T-helper 17 cell (primary cell): ENCODE results near the gene GPR18. TPM values are rescaled to one million over a fixed set of nuclear protein-coding genes. Genes with fewer than 3 reads are reported as not detected.

Source experiments
- ATAC-seq: fragments of 150-1000 bp; cut with Tn5 transposase; 2 replicates; pipeline ENCODE4 v1.10.0; 2021; ENCODE audit warnings: mild to moderate bottlenecking, moderate library complexity
- DNase-seq, 3 donors: peaks; one replicate each; pipeline versions ENCODE4 v3.0.0 to v3.0.0-alpha.2; 2020 to 2021
- H3K9me3 ChIP-seq: one replicate; pipeline ENCODE4 v1.7.0; 2013; ENCODE audit warnings: low read length, mild to moderate bottlenecking; ENCODE audit not compliant: control insufficient read depth, poor library complexity, severe bottlenecking
- H3K27ac Mint-ChIP-seq: one replicate; pipeline ENCODE4 v1.8.0; 2022; ENCODE audit warnings: mild to moderate bottlenecking, moderate library complexity, mixed read lengths
- H3K27me3 Mint-ChIP-seq: one replicate; pipeline ENCODE4 v1.8.0; 2022; ENCODE audit warnings: mixed read lengths
- H3K36me3 Mint-ChIP-seq: one replicate; pipeline ENCODE4 v1.8.0; 2022; ENCODE audit warnings: low read depth, mixed read lengths
- H3K4me1 Mint-ChIP-seq: one replicate; pipeline ENCODE4 v1.8.0; 2022; ENCODE audit warnings: mild to moderate bottlenecking, mixed read lengths
- H3K4me3 Mint-ChIP-seq: one replicate; pipeline ENCODE4 v1.8.0; 2022; ENCODE audit warnings: mild to moderate bottlenecking, moderate library complexity, mixed read lengths
- total RNA-seq, 4 donors: library from RNA in 2 of 4; stranded (reverse) in 2 of 4; gene quantifications; one replicate each; pipeline ENCODE4 v1.2.3 and lab custom pipeline; 2022 to 2026

Gene GPR18, protein sequence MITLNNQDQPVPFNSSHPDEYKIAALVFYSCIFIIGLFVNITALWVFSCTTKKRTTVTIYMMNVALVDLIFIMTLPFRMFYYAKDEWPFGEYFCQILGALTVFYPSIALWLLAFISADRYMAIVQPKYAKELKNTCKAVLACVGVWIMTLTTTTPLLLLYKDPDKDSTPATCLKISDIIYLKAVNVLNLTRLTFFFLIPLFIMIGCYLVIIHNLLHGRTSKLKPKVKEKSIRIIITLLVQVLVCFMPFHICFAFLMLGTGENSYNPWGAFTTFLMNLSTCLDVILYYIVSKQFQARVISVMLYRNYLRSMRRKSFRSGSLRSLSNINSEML
- total RNA-seq (10 to 100 TPM; 10.1 to 13.6 TPM), total RNA-seq (lab: John Stamatoyannopoulos, UW) (4.6 to 17.5 reads per million in 2 donors)

DNA sequence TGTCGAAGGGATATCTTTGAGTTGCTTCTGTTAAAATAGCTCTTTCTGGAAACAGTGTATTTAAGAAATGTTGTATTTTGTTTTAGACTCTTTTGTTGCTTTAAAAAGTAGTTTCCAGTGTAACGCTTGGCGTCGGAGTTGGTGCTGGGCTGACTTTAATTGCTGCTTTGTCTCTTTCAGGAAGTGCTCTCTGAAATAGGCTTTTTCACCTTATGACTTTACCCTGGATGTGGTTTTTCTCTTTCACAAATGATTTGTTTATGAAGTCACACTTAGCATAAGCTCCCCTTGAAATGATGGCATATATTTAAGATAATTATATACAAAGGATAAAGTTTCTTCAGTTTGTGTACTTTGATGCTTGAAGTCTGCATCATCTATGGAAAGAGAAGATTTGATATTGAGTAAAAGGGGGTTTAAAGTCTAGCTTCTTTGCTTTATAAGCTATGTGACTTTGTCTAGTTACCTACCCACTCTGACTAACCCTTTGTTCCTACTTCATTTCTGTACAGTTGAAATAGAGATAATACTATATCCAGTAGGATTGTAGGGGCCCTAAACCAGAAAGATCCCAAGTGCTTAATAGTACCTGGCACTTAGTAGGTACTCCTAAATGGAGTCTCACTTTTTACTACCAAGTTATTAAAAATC, at the start of gene GPR18:
Gene GPR18, minus strand, starts transcription at position 170 of the 651 bp plus-strand sequence. CDS start 2,507 bp downstream, outside the sequence.
- ATAC-seq (peak; percentile 83), DNase-seq (no peak)
- H3K9me3 ChIP-seq: no peaks in the 10 kb centered on the region
- Mint-ChIP-seq H3K27ac (peak within 1 kb of the TSS; percentile 97), H3K36me3 (peaks cover 12% of the 10 kb centered on the region), H3K27me3 (no peaks in the 10 kb centered on the region), H3K4me3 (peak within 1 kb of the TSS; percentile 95), H3K4me1 (peaks cover 45% of the 10 kb centered on the region)

GRCh38 chr13:99307648-99308339, 49.6 kb upstream of the GPR18 start:
- no peak for DNase-seq
- ATAC-seq: peak; percentile 34
- Mint-ChIP-seq H3K4me1 (peaks cover 61% of the 10 kb centered on the region), H3K27me3 (no peaks in the 10 kb centered on the region), H3K27ac (peak overlapping the region; percentile 98), H3K4me3 (peak overlapping the region; percentile 99), H3K36me3 (peaks cover 20% of the 10 kb centered on the region)
- no peaks in the 10 kb centered on the region for H3K9me3 ChIP-seq

GRCh38 chr13:99307247-99307646, 49.1 kb upstream of the GPR18 start, which contains the start of gene GPR183:
Gene GPR183 (minus strand): TSS chr13:99307399. CDS start chr13:99296145, 11,254 bp downstream.
- peaks cover 61% of the 10 kb centered on the region for H3K4me1 Mint-ChIP-seq

DNA sequence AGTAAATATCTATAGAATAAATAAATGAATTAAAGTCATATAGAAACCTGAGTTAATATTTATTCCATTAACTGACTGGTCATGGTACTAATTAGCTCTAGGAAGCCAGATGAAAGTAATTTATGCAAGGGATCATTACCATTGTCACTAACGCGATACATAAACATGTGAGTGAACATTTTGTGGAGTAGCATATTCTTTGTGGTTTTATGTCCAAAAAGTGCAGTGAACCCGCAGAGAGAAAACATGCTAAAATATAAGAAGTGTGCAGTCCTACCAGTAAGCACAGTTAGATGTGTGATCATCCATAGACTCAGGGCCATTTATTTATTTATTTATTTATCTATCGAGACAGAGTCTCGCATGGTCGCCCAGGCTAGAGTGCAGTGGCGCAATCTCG, 47.4 kb upstream of the GPR18 start:
- ATAC-seq (no peak), DNase-seq (no peak)
- Mint-ChIP-seq H3K27me3 (no peaks in the 10 kb centered on the region), H3K4me3 (peak overlapping the region; percentile 99), H3K27ac (peak overlapping the region; percentile 98), H3K4me1 (peaks cover 57% of the 10 kb centered on the region), H3K36me3 (peaks cover 22% of the 10 kb centered on the region)
- no peaks in the 10 kb centered on the region for H3K9me3 ChIP-seq

More at GRCh38 chr13:99307247-99307646, 49.1 kb upstream of the GPR18 start, which contains the start of gene GPR183:
- ATAC-seq (peak; percentile 77), DNase-seq (peak in 1 of 3 donors; percentile 25)
- H3K36me3 Mint-ChIP-seq: peaks cover 20% of the 10 kb centered on the region
- peak within 1 kb of the TSS; percentile 98 for H3K27ac Mint-ChIP-seq
- peak within 1 kb of the TSS; percentile 99 for H3K4me3 Mint-ChIP-seq
- H3K9me3 ChIP-seq: no peaks in the 10 kb centered on the region
- no peaks in the 10 kb centered on the region for H3K27me3 Mint-ChIP-seq

GRCh38 chr13:99305158-99305557, 47.0 kb upstream of the GPR18 start:
- Mint-ChIP-seq H3K27ac (peak overlapping the region; percentile 98), H3K4me3 (peak overlapping the region; percentile 99), H3K36me3 (peaks cover 22% of the 10 kb centered on the region), H3K27me3 (no peaks in the 10 kb centered on the region), H3K4me1 (peaks cover 58% of the 10 kb centered on the region)
- DNase-seq (no peak), ATAC-seq (no peak)
- no peaks in the 10 kb centered on the region for H3K9me3 ChIP-seq

DNA sequence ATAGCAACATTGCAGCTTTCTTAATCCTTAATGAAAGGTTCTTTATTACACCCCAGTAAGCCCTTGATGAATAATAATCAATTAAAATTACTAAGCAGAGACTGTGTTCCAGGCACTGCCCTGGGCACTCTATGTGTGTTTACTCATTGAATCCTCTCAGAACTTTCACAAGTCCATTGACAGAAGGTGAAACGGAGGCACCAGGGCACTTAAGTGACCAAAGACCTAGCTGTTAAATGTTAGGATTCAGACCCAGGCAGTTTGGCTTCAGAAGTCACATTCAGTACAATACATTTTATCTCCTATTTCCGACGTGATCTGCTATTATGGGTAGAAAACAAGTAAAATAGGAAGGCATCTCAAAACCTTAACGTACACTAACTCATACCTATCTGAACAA, 46.4 kb upstream of the GPR18 start:
- H3K4me3 Mint-ChIP-seq: peak overlapping the region; percentile 99
- ATAC-seq: no peak
- DNase-seq: no peak
- H3K36me3 Mint-ChIP-seq: peaks cover 22% of the 10 kb centered on the region
- H3K4me1 Mint-ChIP-seq: peaks cover 59% of the 10 kb centered on the region
- H3K27ac Mint-ChIP-seq: peak overlapping the region; percentile 98
- H3K9me3 ChIP-seq: no peaks in the 10 kb centered on the region
- H3K27me3 Mint-ChIP-seq: no peaks in the 10 kb centered on the region

DNA sequence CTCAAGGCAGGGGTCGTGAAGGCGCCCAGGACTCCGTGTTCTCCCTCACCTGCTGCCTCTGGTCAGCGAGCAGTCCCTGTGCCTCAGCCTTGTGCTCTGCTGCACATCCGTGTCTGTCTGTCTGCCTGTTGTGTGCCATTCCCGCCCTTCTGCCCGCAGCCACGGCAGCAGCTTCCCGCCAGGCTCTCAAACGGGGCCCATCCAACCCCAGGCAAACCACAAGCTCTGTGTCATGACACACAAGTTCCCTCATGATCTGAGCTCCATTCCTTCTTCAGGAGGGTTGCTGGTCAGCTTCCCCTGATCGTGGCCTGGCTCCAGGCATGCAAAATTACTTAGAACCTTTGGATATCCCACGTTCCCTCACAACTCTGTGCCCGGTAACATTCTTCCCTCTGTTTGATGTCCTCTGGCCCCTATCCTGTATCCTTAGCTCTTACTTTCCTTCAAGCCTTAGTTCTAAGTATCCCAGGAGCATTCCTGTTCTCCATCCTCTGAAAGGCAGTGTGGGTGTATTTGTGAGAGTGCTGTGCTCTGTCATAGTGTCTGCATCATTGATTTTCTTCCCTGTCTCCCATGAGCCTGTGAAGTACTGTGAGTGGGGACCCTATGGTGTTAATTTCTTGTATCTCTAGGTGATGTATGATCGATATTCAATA, 45.8 kb upstream of the GPR18 start:
- DNase-seq (peak; percentile 28 to 54 (median 38)), ATAC-seq (peak; percentile 23)
- Mint-ChIP-seq H3K27me3 (no peaks in the 10 kb centered on the region), H3K4me1 (peaks cover 60% of the 10 kb centered on the region), H3K4me3 (peak overlapping the region; percentile 99), H3K36me3 (peaks cover 22% of the 10 kb centered on the region), H3K27ac (peak overlapping the region; percentile 98)
- no peaks in the 10 kb centered on the region for H3K9me3 ChIP-seq

- H3K27me3 Mint-ChIP-seq: no peaks in the 10 kb centered on the region
- ATAC-seq (no peak), DNase-seq (no peak)
- H3K36me3 Mint-ChIP-seq: peaks cover 25% of the 10 kb centered on the region
- H3K9me3 ChIP-seq: no peaks in the 10 kb centered on the region
- peak overlapping the region; percentile 99 for H3K4me3 Mint-ChIP-seq
- H3K27ac Mint-ChIP-seq: peak overlapping the region; percentile 98
- peaks cover 58% of the 10 kb centered on the region for H3K4me1 Mint-ChIP-seq
Measured at GRCh38 chr13:99302637-99303505, 44.7 kb upstream of the GPR18 start.

DNA sequence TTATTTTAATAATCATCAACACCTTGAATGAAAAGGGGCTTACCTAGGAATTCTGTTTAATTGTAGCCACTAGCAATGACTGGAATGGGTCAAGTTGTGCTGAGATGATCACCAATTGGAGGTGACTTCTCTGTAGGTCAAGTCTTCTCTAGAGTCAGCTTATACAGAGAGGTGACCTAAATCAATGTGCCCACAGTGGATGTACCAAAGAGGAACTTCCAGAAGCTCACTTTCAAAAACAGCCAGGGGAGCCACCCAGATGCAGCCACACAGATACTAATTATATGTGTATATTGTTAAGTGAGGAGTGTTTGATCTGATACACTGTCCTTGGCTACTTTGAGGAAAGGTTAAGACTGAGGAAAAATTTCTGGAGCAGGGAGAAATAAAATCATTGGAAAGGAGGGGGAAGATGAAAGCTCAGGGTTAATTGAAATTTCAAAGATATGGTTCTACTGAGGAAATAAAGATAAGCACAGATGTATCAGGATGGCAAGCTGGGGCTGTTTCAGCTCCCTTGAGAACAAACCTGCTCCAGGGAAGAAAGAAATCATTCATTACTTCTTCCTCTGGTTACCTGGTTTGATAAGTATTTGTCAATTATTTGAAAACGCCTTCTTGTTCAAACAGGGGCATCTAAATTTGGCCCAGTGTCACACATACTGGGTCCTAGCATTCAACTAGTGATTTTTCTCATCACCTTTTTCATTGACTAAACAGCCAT, 43.9 kb upstream of the GPR18 start:
- no peaks in the 10 kb centered on the region for H3K9me3 ChIP-seq
- Mint-ChIP-seq H3K4me3 (peak overlapping the region; percentile 99), H3K27me3 (no peaks in the 10 kb centered on the region), H3K36me3 (peaks cover 31% of the 10 kb centered on the region), H3K27ac (peak overlapping the region; percentile 98), H3K4me1 (peaks cover 59% of the 10 kb centered on the region)
- ATAC-seq (peak; percentile 12), DNase-seq (no peak)

DNA sequence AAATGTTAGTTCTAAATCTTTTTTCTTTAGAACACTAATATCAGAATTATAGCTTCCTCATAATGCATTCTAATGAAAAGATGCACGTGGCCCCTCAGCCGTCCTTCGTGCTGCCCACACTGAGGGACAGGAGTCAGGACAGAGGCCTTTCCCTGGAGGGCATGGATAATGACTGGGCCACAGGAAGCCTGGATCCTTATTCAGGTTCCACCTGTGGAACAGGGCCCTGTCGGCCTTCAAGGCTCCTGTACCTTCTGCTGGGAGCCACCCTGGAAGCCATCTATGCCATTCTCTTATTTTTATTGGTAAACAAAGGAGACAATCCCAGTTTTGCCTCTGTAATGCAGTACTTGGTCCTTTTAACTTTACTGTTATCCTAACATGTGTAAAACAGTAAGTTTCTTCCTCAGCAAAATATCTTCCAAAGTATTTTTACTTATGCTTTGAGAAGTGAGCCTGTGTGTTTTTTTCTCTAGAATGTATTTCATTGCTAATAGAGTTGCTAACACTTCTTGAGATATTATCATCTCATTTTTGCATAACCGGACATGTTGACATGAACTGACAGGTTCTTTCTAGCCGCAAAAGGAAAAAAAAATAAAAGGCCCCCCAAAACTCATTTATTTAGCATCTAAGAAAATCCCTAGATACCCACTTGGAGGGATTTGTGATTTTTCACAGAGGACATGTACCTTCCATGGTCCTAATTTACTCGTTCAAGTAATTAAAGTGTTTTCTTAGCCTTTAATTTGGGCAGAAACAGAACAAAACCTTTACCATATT, 43.1 kb upstream of the GPR18 start:
- Mint-ChIP-seq H3K36me3 (peaks cover 31% of the 10 kb centered on the region), H3K27me3 (no peaks in the 10 kb centered on the region), H3K4me1 (peaks cover 62% of the 10 kb centered on the region), H3K27ac (peak overlapping the region; percentile 98), H3K4me3 (peak overlapping the region; percentile 99)
- DNase-seq (no peak), ATAC-seq (no peak)
- no peaks in the 10 kb centered on the region for H3K9me3 ChIP-seq

- Mint-ChIP-seq H3K4me1 (peaks cover 71% of the 10 kb centered on the region), H3K27me3 (no peaks in the 10 kb centered on the region), H3K27ac (peak overlapping the region; percentile 98), H3K4me3 (peak overlapping the region; percentile 84), H3K36me3 (peaks cover 35% of the 10 kb centered on the region)
- no peaks in the 10 kb centered on the region for H3K9me3 ChIP-seq
- DNase-seq (no peak), ATAC-seq (no peak)
Measured at GRCh38 chr13:99299920-99300341, 41.8 kb upstream of the GPR18 start.
